Measurements from ENCODE around the gene SPRN. TPM values are rescaled to one million over a fixed set of nuclear protein-coding genes. Genes with fewer than 3 reads are reported as not detected.

Gene SPRN
- total and polyA plus RNA-seq, 2 donors (not counting 1 experiment from before 2014, with no cell fraction given): 0.33 to 1.2 TPM

- Histone ChIP-seq H4K20me1 (ENCODE audit: control insufficient read depth, extremely low read depth, insufficient read depth, low read length) (no peaks in the 10 kb centered on the region), H3K79me2 (ENCODE audit: control insufficient read depth, insufficient read depth, low read length) (no peaks in the 10 kb centered on the region)
- DNase-seq (ENCODE audit: low read depth in 2 of 2): no peak
Observed at GRCh38 chr10:133444342-133445267, 20.2 kb upstream of the SPRN start.

GRCh38 chr10:133442967-133443924 is 18.8 kb upstream of the SPRN start:
- no peak overlapping the region for H3K27ac ChIP-seq (ENCODE audit: insufficient read depth, low read length)
- H3K9me3 ChIP-seq (ENCODE audit: control insufficient read depth, insufficient read depth, low read depth, low read length): no peaks in the 10 kb centered on the region
- H4K20me1 ChIP-seq (ENCODE audit: control insufficient read depth, extremely low read depth, insufficient read depth, low read length): no peaks in the 10 kb centered on the region
- H3K4me2 ChIP-seq (ENCODE audit: extremely low read depth, insufficient read depth, low read length): no peak overlapping the region
- H3K4me1 ChIP-seq (ENCODE audit: control insufficient read depth, extremely low read depth, insufficient read depth, low read length): no peaks in the 10 kb centered on the region
- TF ChIP-seq EZH2 (IDR thresholded peaks at IDR 0.05; ENCODE audit: low read length, missing control alignments): no peak
- no peak for TF ChIP-seq CTCF (conservative IDR thresholded peaks at IDR 0.05 in 1 of 2, IDR thresholded peaks at IDR 0.05 in 1 of 2; ENCODE audit: low read depth in 1 of 2, low read length in 2 of 2)
- no peak for DNase-seq (ENCODE audit: low read depth in 2 of 2)
- no peak overlapping the region for H2AFZ ChIP-seq (ENCODE audit: low read length)
- no peaks in the 10 kb centered on the region for H3K79me2 ChIP-seq (ENCODE audit: control insufficient read depth, insufficient read depth, low read length)
- H3K36me3 ChIP-seq (ENCODE audit: control insufficient read depth, insufficient read depth, low read length): no peaks in the 10 kb centered on the region
- no peak overlapping the region for H3K9ac ChIP-seq (ENCODE audit: insufficient read depth, low read length)
- H3K4me3 ChIP-seq (replicated peaks in 1 of 4; ENCODE audit: control extremely low read depth in 1 of 4, insufficient read depth in 1 of 4, low read depth in 3 of 4, low read length in 4 of 4): no peak overlapping the region
- no peaks in the 10 kb centered on the region for H3K27me3 ChIP-seq (ENCODE audit: control insufficient read depth, insufficient read depth, low read length)

More at GRCh38 chr10:133444342-133445267, 20.2 kb upstream of the SPRN start:
- Histone ChIP-seq H3K9ac (ENCODE audit: insufficient read depth, low read length) (no peak overlapping the region), H3K4me2 (ENCODE audit: extremely low read depth, insufficient read depth, low read length) (no peak overlapping the region), H3K9me3 (ENCODE audit: control insufficient read depth, insufficient read depth, low read depth, low read length) (no peaks in the 10 kb centered on the region), H3K27me3 (ENCODE audit: control insufficient read depth, insufficient read depth, low read length) (no peaks in the 10 kb centered on the region), H3K27ac (ENCODE audit: insufficient read depth, low read length) (no peak overlapping the region), H2AFZ (ENCODE audit: low read length) (no peak overlapping the region), H3K36me3 (ENCODE audit: control insufficient read depth, insufficient read depth, low read length) (no peaks in the 10 kb centered on the region), H3K4me1 (ENCODE audit: control insufficient read depth, extremely low read depth, insufficient read depth, low read length) (no peaks in the 10 kb centered on the region), H3K4me3 (replicated peaks in 1 of 4; ENCODE audit: control extremely low read depth in 1 of 4, insufficient read depth in 1 of 4, low read depth in 3 of 4, low read length in 4 of 4) (no peak overlapping the region)
- no peak for TF ChIP-seq CTCF (conservative IDR thresholded peaks at IDR 0.05 in 1 of 2, IDR thresholded peaks at IDR 0.05 in 1 of 2; ENCODE audit: low read depth in 1 of 2, low read length in 2 of 2)
- TF ChIP-seq EZH2 (IDR thresholded peaks at IDR 0.05; ENCODE audit: low read length, missing control alignments): no peak
